ENCODE data around the gene CCL21.

The CCL21 gene

DNA sequence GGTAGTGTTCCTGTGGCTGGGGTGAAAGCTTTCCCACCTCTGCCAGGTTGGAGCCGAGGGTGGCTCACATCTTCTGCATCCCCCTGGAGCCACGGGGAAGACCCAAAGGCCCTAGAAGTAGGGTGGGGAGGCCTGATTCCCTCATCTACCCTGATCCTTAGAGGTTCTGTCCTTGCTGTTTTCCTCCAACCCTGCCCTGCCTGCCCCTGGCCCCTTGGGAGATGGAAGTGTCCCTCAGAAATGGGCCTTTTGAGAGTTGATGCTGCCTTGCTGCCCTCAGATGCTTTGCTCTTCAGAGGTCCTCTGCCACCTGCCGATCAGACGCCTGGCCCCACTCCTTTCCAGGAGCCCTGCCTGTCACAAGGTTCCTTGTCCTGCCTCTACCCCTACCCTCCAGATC is 25.1 kb downstream of the CCL21 start:
- H3K4me1 ChIP-seq (ENCODE audit: insufficient read depth, insufficient read length), result no peaks in the 10 kb centered on the region
- no peak overlapping the region for H3K4me3 ChIP-seq (ENCODE audit: insufficient read length, low read depth)
- no peaks in the 10 kb centered on the region for H3K27me3 ChIP-seq (ENCODE audit: insufficient read depth, insufficient read length)
- TF ChIP-seq YY1 (IDR thresholded peaks at IDR 0.05; ENCODE audit: insufficient read depth, insufficient read length) (no peak), ZNF274 (IDR thresholded peaks at IDR 0.05; ENCODE audit: low read depth, low read length) (no peak), SUZ12 (IDR thresholded peaks at IDR 0.05; ENCODE audit: extremely low read depth, insufficient read depth, insufficient read length) (no peak)
- peaks cover 3% of the 10 kb centered on the region for H3K36me3 ChIP-seq (ENCODE audit: insufficient read depth, insufficient read length, low read length)
- no peaks in the 10 kb centered on the region for H3K9me3 ChIP-seq (ENCODE audit: insufficient read depth, low read length)
- no peak for DNase-seq (ENCODE audit: low read depth, low spot score)
- no peak overlapping the region for H3K9ac ChIP-seq (ENCODE audit: insufficient read length, low read depth)

GRCh38 chr9:34684145-34684544 is 25.8 kb downstream of the CCL21 start:
- Histone ChIP-seq H3K9me3 (ENCODE audit: insufficient read depth, low read length) (no peaks in the 10 kb centered on the region), H3K9ac (ENCODE audit: insufficient read length, low read depth) (no peak overlapping the region)
- TF ChIP-seq ZNF274 (IDR thresholded peaks at IDR 0.05; ENCODE audit: low read depth, low read length) (no peak), YY1 (IDR thresholded peaks at IDR 0.05; ENCODE audit: insufficient read depth, insufficient read length) (no peak), SUZ12 (IDR thresholded peaks at IDR 0.05; ENCODE audit: extremely low read depth, insufficient read depth, insufficient read length) (no peak)

DNA sequence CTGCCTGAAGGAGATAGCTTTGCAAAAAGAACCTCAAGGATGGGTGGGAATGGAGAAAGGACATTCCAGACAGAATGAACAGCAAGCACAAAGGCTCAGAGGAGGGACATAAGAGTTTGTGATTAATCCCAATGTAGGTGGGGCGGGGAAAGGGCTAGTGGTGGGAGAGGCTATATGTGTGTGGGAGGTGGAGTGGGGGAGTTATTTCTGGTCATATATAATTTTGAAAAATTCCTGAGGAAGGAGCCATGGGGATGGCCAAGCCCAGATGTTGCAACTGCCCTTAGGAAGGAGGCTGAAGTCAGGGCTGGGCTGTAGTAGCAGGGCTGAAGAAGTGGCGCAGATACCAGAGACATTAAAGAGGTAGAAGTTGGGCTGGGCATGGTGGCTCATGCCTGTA is 34.1 kb downstream of the CCL21 start:
- TF ChIP-seq SUZ12 (IDR thresholded peaks at IDR 0.05; ENCODE audit: extremely low read depth, insufficient read depth, insufficient read length), result no peak
- TF ChIP-seq YY1 (IDR thresholded peaks at IDR 0.05; ENCODE audit: insufficient read depth, insufficient read length), result no peak
- TF ChIP-seq ZNF274 (IDR thresholded peaks at IDR 0.05; ENCODE audit: low read depth, low read length), result no peak
- Histone ChIP-seq H3K27me3 (ENCODE audit: insufficient read depth, insufficient read length) (no peaks in the 10 kb centered on the region), H3K4me3 (ENCODE audit: insufficient read length, low read depth) (no peak overlapping the region), H3K9me3 (ENCODE audit: insufficient read depth, low read length) (no peaks in the 10 kb centered on the region), H3K4me1 (ENCODE audit: insufficient read depth, insufficient read length) (no peaks in the 10 kb centered on the region), H3K9ac (ENCODE audit: insufficient read length, low read depth) (no peak overlapping the region), H3K36me3 (ENCODE audit: insufficient read depth, insufficient read length, low read length) (no peaks in the 10 kb centered on the region)
- no peak for DNase-seq (ENCODE audit: low read depth, low spot score)

More at GRCh38 chr9:34684145-34684544, 25.8 kb downstream of the CCL21 start:
- no peak for DNase-seq (ENCODE audit: low read depth, low spot score)
- Histone ChIP-seq H3K36me3 (ENCODE audit: insufficient read depth, insufficient read length, low read length) (peaks cover 3% of the 10 kb centered on the region), H3K27me3 (ENCODE audit: insufficient read depth, insufficient read length) (no peaks in the 10 kb centered on the region), H3K4me1 (ENCODE audit: insufficient read depth, insufficient read length) (no peaks in the 10 kb centered on the region), H3K4me3 (ENCODE audit: insufficient read length, low read depth) (no peak overlapping the region)

- Histone ChIP-seq H3K4me1 (ENCODE audit: insufficient read depth, insufficient read length) (no peaks in the 10 kb centered on the region), H3K4me3 (ENCODE audit: insufficient read length, low read depth) (no peak overlapping the region), H3K9ac (ENCODE audit: insufficient read length, low read depth) (no peak overlapping the region), H3K9me3 (ENCODE audit: insufficient read depth, low read length) (peaks cover 4% of the 10 kb centered on the region; the same call in 1 of the 2 replicates), H3K27me3 (ENCODE audit: insufficient read depth, insufficient read length) (no peaks in the 10 kb centered on the region), H3K36me3 (ENCODE audit: insufficient read depth, insufficient read length, low read length) (no peaks in the 10 kb centered on the region)
- peak; percentile 82 for DNase-seq (ENCODE audit: low read depth, low spot score)
- no peak for TF ChIP-seq ZNF274 (IDR thresholded peaks at IDR 0.05; ENCODE audit: low read depth, low read length)
- TF ChIP-seq YY1 (IDR thresholded peaks at IDR 0.05; ENCODE audit: insufficient read depth, insufficient read length), result no peak
- TF ChIP-seq SUZ12 (IDR thresholded peaks at IDR 0.05; ENCODE audit: extremely low read depth, insufficient read depth, insufficient read length), result no peak
Measured at GRCh38 chr9:34675048-34675714, 34.8 kb downstream of the CCL21 start.

DNA sequence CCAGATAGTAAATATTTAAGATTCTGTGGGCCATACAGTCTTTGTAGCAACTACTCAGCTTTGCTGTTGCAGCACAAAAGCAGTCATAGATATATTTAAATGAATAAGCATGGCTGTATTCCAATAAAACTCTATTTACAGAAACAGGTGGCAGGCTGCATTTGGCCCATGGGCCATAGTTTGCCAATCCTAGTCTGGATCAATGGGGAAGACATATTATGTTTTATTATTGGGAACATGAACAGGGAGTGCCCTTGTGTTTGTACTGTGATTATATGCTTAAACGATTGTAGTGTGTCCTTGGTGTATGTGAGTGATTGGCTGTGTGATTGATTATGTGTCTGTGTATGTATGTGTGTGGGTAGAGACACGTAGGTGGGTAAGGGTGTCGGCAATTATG is 35.5 kb downstream of the CCL21 start:
- no peaks in the 10 kb centered on the region for H3K27me3 ChIP-seq (ENCODE audit: insufficient read depth, insufficient read length)
- no peak overlapping the region for H3K9ac ChIP-seq (ENCODE audit: insufficient read length, low read depth)
- H3K36me3 ChIP-seq (ENCODE audit: insufficient read depth, insufficient read length, low read length), result peaks cover 6% of the 10 kb centered on the region
- H3K4me3 ChIP-seq (ENCODE audit: insufficient read length, low read depth), result no peak overlapping the region
- H3K9me3 ChIP-seq (ENCODE audit: insufficient read depth, low read length), result peaks cover 11% of the 10 kb centered on the region; the same call in 1 of the 2 replicates
- no peak for DNase-seq (ENCODE audit: low read depth, low spot score)
- H3K4me1 ChIP-seq (ENCODE audit: insufficient read depth, insufficient read length), result no peaks in the 10 kb centered on the region
- TF ChIP-seq SUZ12 (IDR thresholded peaks at IDR 0.05; ENCODE audit: extremely low read depth, insufficient read depth, insufficient read length) (no peak), YY1 (IDR thresholded peaks at IDR 0.05; ENCODE audit: insufficient read depth, insufficient read length) (no peak)

DNA sequence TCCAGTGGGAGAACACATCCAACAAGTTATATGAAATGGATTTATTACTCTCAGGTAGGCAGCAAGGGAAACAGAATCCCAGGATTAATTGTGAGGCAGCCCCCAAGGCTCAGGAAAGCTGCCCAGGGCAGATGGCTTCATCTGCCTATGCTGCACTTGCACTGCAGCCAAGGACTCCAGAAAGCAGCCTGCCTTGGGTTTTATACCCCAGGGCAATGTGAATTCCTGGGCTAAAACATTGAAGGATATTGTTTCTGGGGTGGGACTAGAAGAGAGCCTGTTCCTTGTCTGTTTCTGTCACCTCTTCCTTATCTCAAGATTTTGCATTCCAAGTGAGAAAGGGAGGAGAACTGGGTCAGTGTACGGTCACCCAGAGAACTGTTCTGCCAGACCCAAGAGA is 38.6 kb downstream of the CCL21 start:
- peaks cover 29% of the 10 kb centered on the region for H3K36me3 ChIP-seq (ENCODE audit: insufficient read depth, insufficient read length, low read length)
- no peaks in the 10 kb centered on the region for H3K27me3 ChIP-seq (ENCODE audit: insufficient read depth, insufficient read length)
- no peak for DNase-seq (ENCODE audit: low read depth, low spot score)
- no peak overlapping the region for H3K4me3 ChIP-seq (ENCODE audit: insufficient read length, low read depth)
- H3K4me1 ChIP-seq (ENCODE audit: insufficient read depth, insufficient read length), result no peaks in the 10 kb centered on the region
- no peak overlapping the region for H3K9ac ChIP-seq (ENCODE audit: insufficient read length, low read depth)
- peaks cover 21% of the 10 kb centered on the region; the same call in 1 of the 2 replicates for H3K9me3 ChIP-seq (ENCODE audit: insufficient read depth, low read length)
- TF ChIP-seq SUZ12 (IDR thresholded peaks at IDR 0.05; ENCODE audit: extremely low read depth, insufficient read depth, insufficient read length) (no peak), YY1 (IDR thresholded peaks at IDR 0.05; ENCODE audit: insufficient read depth, insufficient read length) (no peak), ZNF274 (IDR thresholded peaks at IDR 0.05; ENCODE audit: low read depth, low read length) (no peak)

DNA sequence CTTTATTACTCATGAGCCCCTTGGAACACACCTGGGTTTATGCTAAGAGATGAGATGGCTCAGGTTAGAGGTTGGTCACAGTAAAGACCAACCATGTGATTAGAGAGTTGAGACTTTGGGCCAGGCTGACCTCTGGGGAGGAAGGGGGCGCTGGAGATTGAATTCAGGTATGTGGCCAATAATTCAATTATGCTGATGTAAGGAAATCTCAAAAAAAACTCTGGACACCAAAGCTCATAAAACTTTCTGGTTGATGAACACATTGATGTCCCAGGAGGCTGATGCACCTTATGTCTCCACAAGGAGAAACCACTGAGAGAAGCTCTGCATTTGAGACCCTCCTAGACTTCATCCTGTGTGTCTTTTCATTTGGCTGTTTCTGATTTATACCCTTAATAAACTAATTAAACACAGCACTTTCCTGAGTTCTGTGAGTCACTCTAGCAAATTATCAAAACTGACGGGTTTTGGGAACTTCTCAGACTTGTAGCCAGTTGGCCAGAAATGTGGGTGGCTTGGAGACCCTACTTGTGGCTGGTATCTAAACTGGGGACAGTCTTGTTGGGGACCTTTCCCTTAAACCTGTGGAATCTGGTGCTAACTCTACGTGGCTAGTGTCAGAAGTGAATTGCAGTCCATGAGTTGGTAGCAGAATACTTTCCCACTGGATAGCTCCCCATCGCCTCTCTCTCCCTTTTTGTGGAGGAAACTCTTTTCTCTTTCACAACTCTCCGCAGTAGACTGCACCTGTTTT is 40.0 kb downstream of the CCL21 start:
- no peak overlapping the region for H3K9ac ChIP-seq (ENCODE audit: insufficient read length, low read depth)
- H3K4me1 ChIP-seq (ENCODE audit: insufficient read depth, insufficient read length), result no peaks in the 10 kb centered on the region

More for the DNA sequence above, 40.0 kb downstream of the CCL21 start:
- H3K9me3 ChIP-seq (ENCODE audit: insufficient read depth, low read length), result peaks cover 21% of the 10 kb centered on the region; the same call in 1 of the 2 replicates
- no peaks in the 10 kb centered on the region for H3K27me3 ChIP-seq (ENCODE audit: insufficient read depth, insufficient read length)
- no peak for TF ChIP-seq SUZ12 (IDR thresholded peaks at IDR 0.05; ENCODE audit: extremely low read depth, insufficient read depth, insufficient read length)
- no peak for TF ChIP-seq ZNF274 (IDR thresholded peaks at IDR 0.05; ENCODE audit: low read depth, low read length)
- no peak for TF ChIP-seq YY1 (IDR thresholded peaks at IDR 0.05; ENCODE audit: insufficient read depth, insufficient read length)
- no peak overlapping the region for H3K4me3 ChIP-seq (ENCODE audit: insufficient read length, low read depth)
- no peak for DNase-seq (ENCODE audit: low read depth, low spot score)
- peaks cover 29% of the 10 kb centered on the region for H3K36me3 ChIP-seq (ENCODE audit: insufficient read depth, insufficient read length, low read length)

All from NT2/D1 (cell line).